ENCODE results near the gene DACT2.
"Not testable (repeated sequence)": the region's sequence is repeated elsewhere in the genome, so short reads cannot be mapped to it uniquely, and the experiment has no call there.

The DACT2 gene

GRCh38 chr6:168301648-168302398, 17.8 kb downstream of the DACT2 start:
- DNase-seq: no peak

GRCh38 chr6:168300975-168301647, 18.5 kb downstream of the DACT2 start:
- DNase-seq: no peak

GRCh38 chr6:168299541-168300511, 19.8 kb downstream of the DACT2 start:
- DNase-seq: no peak

- DNase-seq: no peak
Measured at GRCh38 chr6:168297643-168298042, 21.9 kb downstream of the DACT2 start.

GRCh38 chr6:168294901-168295300, 24.7 kb downstream of the DACT2 start:
- no peak for DNase-seq

GRCh38 chr6:168293636-168294530, 25.7 kb downstream of the DACT2 start:
- no peak for DNase-seq

GRCh38 chr6:168292826-168293225, 26.8 kb downstream of the DACT2 start:
- DNase-seq: no peak

GRCh38 chr6:168291450-168291849, 28.1 kb downstream of the DACT2 start:
- no peak for DNase-seq

- DNase-seq: no peak
Measured at GRCh38 chr6:168290095-168290494, 29.5 kb downstream of the DACT2 start.

- no peak for DNase-seq
Measured at GRCh38 chr6:168289571-168289962, 30.0 kb downstream of the DACT2 start.

- no peak for DNase-seq
Measured at GRCh38 chr6:168288781-168289570, 30.6 kb downstream of the DACT2 start.

- DNase-seq: not testable (repeated sequence)
Measured at GRCh38 chr6:168287460-168287859, 32.1 kb downstream of the DACT2 start.

GRCh38 chr6:168286771-168287446, 32.7 kb downstream of the DACT2 start:
- DNase-seq: not testable (repeated sequence)

GRCh38 chr6:168286116-168286515, 33.5 kb downstream of the DACT2 start:
- DNase-seq: no peak

GRCh38 chr6:168285456-168285855, 34.1 kb downstream of the DACT2 start:
- no peak for DNase-seq

GRCh38 chr6:168284187-168284586, 35.4 kb downstream of the DACT2 start:
- no peak for DNase-seq

GRCh38 chr6:168283686-168284025, 35.9 kb downstream of the DACT2 start:
- DNase-seq: no peak

GRCh38 chr6:168282985-168283685, 36.4 kb downstream of the DACT2 start:
- no peak for DNase-seq

- no peak for DNase-seq
Measured at GRCh38 chr6:168281826-168282225, 37.8 kb downstream of the DACT2 start.

- not testable (repeated sequence) for DNase-seq
Measured at GRCh38 chr6:168281314-168281713, 38.3 kb downstream of the DACT2 start.
